PFSK-1 (cell line): Measurements from ENCODE around the gene TBC1D16.

Experiments used
- FOXP2 ChIP-seq: optimal IDR thresholded peaks from 2 replicates; pipeline ENCODE3; 2011; ENCODE audit warnings: borderline replicate concordance, control low read depth, inconsistent platforms; ENCODE audit not compliant: insufficient read depth; ENCODE audit errors: extremely low read length, extremely low read depth
- POLR2AphosphoS5 ChIP-seq: IDR thresholded peaks from 2 replicates; pipeline ENCODE4 v1.6.1; 2012; ENCODE audit warnings: low read depth, mild to moderate bottlenecking, control low read depth, low read length, moderate library complexity
- SIN3A ChIP-seq: IDR thresholded peaks from 2 replicates; pipeline ENCODE4 v1.6.1; 2012; ENCODE audit warnings: mild to moderate bottlenecking, low read length, moderate library complexity, borderline replicate concordance; ENCODE audit not compliant: insufficient read depth
- TAF1 ChIP-seq: IDR thresholded peaks from 2 replicates; pipeline ENCODE4 v1.6.1; 2012; ENCODE audit warnings: low read length, control low read depth, borderline replicate concordance; ENCODE audit not compliant: insufficient read depth
- TF ChIP-seq, protein P1 (sequence below), 2 experiments: IDR thresholded peaks; 2 replicates each; pipeline versions ENCODE4 v1.6.1 to v1.8.0; 2011 to 2012; ENCODE audit warnings: low read depth in 2 of 2, low read length in 2 of 2, control low read depth in 1 of 2, inconsistent platforms in 1 of 2, mild to moderate bottlenecking in 1 of 2, moderate library complexity in 1 of 2; ENCODE audit not compliant: insufficient read depth in 1 of 2

TBC1D16 gene

DNA sequence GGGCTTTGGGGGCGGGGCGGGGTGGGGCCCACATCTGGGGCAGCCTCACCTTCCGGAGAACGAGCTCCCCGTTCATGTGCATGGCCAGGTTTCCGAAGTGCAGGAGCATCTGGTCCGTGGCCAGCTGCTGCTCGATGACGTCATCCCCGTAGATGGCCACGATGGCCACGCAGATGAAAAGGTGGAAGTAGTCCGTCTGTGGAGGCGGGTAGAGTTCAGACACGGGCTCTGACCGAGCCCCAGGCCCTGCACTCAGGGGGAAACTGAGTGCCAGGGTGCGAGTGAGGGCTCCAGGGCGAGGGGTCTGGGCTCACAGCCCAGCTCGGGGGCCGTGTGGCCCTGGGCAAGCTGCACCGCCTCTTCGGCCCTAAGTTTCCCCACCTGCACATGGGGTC is 93.7 kb downstream of the TBC1D16 start:
- no peak for TF ChIP-seq POLR2AphosphoS5

DNA sequence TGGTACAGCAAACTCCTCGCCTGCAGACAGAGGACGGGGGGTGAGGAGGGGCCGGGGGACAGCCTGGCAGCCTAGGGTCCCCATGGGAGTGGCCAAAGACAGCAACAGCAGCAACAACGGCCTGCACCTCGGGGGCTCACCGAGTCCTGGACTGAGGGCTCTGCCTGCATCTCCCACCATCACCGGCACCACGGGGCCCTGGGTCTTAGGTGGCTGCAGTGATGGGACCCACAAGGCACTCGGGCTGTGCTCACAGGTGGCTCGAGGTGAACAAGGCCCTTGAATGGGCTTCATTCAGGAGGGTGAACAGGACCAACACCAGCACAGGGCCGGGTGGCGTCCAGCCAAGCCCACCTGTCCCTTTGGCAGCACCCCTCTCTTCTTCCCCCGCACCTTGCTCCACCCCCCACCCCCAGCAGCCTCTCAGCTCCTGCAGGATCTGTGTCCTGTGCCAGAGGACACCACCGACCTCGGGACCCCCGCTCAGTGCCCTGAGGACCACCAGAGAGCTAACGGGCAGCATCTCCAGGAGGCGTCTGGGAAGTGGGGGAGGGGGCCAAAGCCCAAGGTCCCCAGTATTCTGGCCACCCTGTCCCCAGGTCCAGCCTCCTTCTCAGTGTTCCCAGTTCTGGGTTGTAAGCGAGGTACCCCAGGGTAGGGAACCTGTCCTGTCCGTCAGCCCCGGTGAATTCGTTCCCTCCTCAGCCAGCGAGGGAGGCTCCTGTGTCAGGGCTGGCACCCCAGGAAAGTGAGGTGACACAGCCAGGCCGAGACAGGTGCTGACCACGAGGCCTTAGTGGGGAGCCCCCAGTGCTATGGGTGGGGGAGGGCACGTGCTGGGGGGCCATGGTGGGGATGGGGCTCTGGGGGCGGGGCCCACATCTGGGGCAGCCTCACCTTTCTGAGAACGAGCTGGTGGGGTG is 94.3 kb downstream of the TBC1D16 start:
- TF ChIP-seq TAF1 = no peak
- TF ChIP-seq SIN3A = no peak
- TF ChIP-seq FOXP2 = no peak
- TF ChIP-seq, protein P1, sequence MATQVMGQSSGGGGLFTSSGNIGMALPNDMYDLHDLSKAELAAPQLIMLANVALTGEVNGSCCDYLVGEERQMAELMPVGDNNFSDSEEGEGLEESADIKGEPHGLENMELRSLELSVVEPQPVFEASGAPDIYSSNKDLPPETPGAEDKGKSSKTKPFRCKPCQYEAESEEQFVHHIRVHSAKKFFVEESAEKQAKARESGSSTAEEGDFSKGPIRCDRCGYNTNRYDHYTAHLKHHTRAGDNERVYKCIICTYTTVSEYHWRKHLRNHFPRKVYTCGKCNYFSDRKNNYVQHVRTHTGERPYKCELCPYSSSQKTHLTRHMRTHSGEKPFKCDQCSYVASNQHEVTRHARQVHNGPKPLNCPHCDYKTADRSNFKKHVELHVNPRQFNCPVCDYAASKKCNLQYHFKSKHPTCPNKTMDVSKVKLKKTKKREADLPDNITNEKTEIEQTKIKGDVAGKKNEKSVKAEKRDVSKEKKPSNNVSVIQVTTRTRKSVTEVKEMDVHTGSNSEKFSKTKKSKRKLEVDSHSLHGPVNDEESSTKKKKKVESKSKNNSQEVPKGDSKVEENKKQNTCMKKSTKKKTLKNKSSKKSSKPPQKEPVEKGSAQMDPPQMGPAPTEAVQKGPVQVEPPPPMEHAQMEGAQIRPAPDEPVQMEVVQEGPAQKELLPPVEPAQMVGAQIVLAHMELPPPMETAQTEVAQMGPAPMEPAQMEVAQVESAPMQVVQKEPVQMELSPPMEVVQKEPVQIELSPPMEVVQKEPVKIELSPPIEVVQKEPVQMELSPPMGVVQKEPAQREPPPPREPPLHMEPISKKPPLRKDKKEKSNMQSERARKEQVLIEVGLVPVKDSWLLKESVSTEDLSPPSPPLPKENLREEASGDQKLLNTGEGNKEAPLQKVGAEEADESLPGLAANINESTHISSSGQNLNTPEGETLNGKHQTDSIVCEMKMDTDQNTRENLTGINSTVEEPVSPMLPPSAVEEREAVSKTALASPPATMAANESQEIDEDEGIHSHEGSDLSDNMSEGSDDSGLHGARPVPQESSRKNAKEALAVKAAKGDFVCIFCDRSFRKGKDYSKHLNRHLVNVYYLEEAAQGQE (IDR thresholded peaks at IDR 0.05; ENCODE audit: insufficient read depth in 1 of 2, low read depth in 2 of 2, low read length in 2 of 2) = no peak
- TF ChIP-seq POLR2AphosphoS5 = no peak

- TF ChIP-seq TAF1 (no peak), POLR2AphosphoS5 (no peak), SIN3A (no peak), FOXP2 (no peak)
- TF ChIP-seq, protein P1 (IDR thresholded peaks at IDR 0.05; ENCODE audit: insufficient read depth in 1 of 2, low read depth in 2 of 2, low read length in 2 of 2) = no peak
Observed at GRCh38 chr17:79940459-79941087, 95.1 kb downstream of the TBC1D16 start.

GRCh38 chr17:79939755-79940458 is 95.8 kb downstream of the TBC1D16 start:
- TF ChIP-seq FOXP2 = no peak
- TF ChIP-seq POLR2AphosphoS5 = no peak
- no peak for TF ChIP-seq SIN3A
- TF ChIP-seq TAF1 = no peak
- TF ChIP-seq, protein P1 (IDR thresholded peaks at IDR 0.05; ENCODE audit: insufficient read depth in 1 of 2, low read depth in 2 of 2, low read length in 2 of 2) = no peak

DNA sequence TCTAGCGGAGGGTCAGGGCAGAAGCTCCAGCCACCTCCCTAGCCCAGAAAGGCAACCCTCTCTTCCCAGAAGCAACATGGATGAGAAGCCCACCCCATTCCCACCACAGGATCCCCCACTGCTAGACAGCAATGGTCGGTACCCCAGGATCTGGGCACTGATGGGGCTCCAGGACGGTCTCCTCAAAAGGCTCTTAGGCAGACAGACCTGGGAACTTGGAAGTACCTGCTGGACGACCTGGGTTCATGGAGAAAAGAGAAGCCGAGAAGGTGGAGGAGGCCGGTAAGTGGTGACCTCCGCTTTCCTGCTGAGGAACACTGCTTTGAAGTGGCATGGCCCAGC is 96.6 kb downstream of the TBC1D16 start:
- TF ChIP-seq, protein P1 (IDR thresholded peaks at IDR 0.05; ENCODE audit: insufficient read depth in 1 of 2, low read depth in 2 of 2, low read length in 2 of 2) = no peak
- TF ChIP-seq FOXP2 (no peak), SIN3A (no peak), POLR2AphosphoS5 (no peak), TAF1 (no peak)
